NCI-H748 treated with DMSO at 0.1 percent for 48 hours (cell line): ENCODE data around the gene DAGLA.
A peak's percentile ranks its signal among the peaks of the same experiment; 100 is the strongest.
"Not testable (repeated sequence)": the region's sequence is repeated elsewhere in the genome, so short reads cannot be mapped to it uniquely, and the experiment has no call there.

ENCODE experiments used
- DNase-seq: peaks from one replicate; lab custom pipeline; 2025; lab: John Stamatoyannopoulos, UW

Gene DAGLA, protein sequence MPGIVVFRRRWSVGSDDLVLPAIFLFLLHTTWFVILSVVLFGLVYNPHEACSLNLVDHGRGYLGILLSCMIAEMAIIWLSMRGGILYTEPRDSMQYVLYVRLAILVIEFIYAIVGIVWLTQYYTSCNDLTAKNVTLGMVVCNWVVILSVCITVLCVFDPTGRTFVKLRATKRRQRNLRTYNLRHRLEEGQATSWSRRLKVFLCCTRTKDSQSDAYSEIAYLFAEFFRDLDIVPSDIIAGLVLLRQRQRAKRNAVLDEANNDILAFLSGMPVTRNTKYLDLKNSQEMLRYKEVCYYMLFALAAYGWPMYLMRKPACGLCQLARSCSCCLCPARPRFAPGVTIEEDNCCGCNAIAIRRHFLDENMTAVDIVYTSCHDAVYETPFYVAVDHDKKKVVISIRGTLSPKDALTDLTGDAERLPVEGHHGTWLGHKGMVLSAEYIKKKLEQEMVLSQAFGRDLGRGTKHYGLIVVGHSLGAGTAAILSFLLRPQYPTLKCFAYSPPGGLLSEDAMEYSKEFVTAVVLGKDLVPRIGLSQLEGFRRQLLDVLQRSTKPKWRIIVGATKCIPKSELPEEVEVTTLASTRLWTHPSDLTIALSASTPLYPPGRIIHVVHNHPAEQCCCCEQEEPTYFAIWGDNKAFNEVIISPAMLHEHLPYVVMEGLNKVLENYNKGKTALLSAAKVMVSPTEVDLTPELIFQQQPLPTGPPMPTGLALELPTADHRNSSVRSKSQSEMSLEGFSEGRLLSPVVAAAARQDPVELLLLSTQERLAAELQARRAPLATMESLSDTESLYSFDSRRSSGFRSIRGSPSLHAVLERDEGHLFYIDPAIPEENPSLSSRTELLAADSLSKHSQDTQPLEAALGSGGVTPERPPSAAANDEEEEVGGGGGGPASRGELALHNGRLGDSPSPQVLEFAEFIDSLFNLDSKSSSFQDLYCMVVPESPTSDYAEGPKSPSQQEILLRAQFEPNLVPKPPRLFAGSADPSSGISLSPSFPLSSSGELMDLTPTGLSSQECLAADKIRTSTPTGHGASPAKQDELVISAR

DNA sequence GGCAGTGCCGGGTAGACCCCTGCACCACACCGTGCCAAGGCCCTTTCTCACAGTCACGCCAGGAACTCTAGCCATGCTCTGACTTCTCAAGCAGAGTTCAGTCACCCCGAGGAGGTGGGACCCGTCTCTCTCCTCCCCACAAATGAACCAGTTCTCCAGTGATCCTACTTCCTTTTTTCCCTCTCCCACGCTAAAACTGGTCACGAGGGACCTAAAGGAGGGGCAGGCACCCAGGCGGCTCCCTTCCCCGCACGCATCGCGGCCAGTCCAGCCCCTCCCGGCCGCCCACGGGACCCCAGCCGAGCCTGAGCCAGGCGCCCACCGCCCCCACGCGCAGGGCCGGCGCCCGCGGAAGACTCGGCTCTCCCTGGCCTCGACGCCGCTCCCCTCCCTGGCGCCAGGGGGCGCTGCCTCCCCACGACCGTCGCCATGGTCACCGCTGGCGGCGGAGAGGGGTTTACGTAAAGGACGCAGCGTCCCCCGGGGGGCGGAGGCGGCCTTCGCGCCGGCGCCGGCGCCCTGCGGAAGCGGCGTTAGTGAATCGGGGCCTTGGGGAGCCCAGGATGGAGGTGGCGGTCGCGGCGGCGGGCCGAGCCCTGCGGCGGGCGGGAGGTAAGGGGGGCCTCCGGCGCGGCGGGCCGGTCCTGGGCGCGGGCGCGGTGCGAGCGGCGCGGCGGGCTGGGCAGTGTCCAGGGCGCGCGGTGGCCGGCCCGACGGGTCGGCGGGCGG is at the start of gene DAGLA:
DAGLA (plus strand) TSS at position 499 of the 729 bp plus-strand sequence. CDS start 39,765 bp downstream, outside the sequence.
- peak; percentile 52 for DNase-seq

DNA sequence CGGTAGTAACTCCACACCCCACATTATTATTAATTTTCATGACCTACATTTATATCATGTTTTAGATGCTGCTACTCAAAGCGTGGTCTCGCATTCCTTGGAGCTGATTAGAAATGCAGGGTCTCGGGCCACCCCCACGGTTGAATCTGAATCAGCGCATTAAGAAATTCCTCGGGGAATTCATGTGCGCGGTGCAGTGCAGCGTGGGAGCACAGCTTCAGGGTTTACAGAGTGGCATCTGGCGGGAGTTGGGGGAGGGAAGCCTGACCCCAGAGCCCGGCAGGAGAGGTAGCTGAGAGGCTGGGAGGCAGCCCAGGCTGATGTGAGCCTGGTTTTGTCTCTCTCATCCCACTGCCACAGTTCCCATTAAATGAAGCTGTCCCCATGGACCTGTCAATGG is 48.1 kb upstream of the DAGLA start:
- no peak for DNase-seq

DNA sequence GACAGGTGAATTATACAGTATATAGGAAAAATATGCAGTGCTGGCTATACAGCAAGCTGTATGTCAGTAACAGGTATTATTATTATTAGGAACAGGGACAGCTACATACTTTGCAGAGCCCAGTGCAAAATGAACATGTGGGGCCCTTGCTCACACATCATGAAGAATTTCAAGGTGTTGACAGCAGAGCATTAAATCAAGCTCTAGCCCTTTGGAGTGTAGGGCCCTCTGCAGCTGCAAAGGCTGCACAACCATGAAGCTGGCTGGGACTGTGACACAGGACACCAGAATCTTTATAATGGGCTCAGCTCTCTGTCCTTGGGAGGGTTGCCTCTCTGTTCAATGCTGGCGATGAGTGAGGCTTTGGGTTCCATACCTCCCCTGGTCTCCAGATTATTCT is 44.9 kb upstream of the DAGLA start:
- no peak for DNase-seq

DNA sequence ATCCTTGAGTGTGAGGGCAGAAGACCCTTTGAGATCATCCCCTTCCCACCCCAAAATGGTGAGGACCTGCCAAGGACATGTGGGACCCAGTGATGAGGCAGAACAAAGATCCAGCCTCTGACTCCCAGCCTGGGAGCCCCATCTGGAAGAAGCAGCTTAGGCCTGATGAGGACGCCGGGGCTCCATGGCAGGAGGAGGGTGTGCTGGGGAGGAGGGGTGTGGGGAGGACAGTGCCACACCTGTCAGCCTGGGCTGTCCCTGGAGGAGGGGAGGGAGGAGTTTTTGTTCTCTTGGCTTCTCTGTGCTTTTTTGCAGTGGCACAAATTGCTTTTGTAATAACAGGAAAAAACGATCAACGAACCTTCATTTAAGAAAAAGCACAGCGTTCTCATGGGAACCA is 44.4 kb upstream of the DAGLA start:
- no peak for DNase-seq

DNA sequence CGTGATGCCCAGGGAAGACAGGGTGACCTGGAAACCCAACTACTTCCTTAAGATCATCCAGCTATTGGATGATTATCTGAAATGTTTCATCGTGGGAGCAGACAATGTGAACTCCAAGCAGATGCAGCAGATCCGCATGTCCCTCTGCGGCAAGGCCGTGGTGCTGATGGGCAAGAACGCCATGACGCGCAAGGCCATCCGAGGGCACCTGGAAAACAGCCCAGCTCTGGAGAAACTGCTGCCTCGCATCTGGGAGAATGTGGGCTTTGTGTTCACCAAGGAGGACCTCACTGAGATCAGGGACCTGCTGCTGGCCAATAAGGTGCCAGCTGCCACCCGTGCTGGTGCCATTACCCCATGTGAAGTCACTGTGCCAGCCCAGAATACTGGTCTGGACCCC is 43.5 kb upstream of the DAGLA start:
- DNase-seq, result no peak

DNA sequence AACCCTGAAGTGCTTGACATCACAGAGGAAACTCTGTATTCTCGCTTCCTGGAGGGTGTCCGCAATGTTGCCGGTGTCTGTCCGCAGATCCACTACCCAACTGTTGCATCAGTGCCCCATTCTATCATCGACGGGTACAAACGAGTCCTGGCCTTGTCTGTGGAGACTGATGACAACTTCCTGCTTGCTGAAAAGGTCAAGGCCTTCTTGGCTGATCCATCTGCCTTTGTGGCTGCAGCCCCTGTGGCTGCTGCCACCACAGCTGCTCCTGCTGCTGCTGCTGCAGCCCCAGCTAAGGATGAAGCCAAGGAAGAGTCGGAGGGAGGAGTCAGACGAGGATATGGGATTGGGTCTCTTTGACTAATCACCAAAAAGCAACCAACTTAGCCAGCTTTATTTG is 42.9 kb upstream of the DAGLA start:
- DNase-seq, result no peak

DNA sequence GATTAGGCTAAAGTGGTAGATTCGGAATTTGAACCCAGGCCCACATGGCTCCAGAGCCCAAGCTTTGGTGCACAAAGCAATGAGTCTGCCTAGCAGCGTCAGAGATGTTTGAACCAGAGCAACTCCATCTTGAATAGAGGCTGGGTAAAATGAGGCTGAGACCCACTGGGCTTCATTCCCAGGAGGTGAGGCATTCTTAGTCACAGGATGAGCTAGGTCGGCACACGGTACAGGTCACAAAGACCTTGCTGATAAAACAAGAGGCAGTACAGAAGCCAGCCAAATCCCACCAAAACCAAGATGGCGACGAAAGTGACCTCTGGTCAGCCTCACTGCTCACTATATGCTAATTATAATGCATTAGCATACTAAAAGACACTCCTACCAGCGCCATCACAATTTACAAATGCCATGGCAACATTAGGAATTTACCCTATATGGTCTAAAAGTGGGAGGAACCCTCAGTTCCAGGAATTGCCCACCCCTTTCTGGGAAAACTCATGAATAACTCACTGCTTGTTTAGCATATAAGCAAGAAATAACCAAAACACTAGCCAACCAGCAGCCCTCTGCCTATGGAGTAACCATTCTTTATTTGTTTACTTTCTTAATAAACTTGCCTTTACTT is 40.3 kb upstream of the DAGLA start:
- no peak for DNase-seq

DNA sequence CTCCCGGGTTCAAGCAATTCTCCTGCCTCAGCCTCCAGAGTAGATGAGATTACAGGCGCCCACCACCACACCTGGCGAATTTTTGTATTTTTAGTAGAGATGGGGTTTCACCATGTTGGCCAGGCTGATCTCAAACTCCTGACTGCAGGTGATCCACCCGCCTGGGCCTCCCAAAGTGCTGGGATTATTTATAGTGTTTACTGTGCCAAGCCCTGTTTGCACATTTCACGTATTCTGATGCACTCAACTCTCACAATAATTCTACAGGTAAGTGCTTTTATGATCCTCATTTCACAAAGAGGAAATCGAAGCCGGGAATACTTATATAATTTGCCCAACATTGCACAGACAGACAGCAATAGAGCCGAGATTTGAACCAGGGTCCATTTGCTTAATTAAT is 38.0 kb upstream of the DAGLA start:
- no peak for DNase-seq

DNA sequence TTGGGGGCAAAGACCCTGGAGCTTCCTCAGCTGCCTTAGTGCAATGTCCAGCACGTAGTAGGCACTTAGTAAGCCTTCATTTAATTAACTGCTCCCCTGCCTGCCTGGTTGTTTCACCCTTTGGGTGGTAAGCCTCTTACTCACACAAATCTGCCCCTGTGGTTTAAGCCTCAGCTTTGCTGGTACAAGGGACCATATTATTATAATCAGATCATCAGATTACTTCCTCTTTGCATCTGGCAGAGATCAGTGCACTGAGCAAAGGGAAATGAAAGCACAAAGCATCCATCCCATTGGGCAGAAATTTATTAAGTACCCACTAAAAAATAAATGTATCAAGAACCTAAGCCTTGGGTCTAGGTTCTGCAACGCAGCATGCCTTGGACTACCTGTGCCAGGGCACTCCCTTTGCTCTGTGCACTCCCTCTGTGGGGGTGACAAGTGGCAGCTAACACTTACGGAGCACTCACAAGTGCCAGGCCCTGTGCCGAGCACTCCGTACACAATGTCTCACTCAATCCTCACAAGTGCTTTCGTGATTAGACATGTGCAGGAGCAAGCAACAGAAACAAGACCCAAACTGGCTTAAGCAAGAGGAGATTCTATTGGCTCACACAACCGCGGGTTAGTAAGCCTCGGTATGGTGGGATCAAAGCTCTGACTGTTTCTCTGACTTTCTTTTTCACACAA is 34.9 kb upstream of the DAGLA start:
- no peak for DNase-seq

DNA sequence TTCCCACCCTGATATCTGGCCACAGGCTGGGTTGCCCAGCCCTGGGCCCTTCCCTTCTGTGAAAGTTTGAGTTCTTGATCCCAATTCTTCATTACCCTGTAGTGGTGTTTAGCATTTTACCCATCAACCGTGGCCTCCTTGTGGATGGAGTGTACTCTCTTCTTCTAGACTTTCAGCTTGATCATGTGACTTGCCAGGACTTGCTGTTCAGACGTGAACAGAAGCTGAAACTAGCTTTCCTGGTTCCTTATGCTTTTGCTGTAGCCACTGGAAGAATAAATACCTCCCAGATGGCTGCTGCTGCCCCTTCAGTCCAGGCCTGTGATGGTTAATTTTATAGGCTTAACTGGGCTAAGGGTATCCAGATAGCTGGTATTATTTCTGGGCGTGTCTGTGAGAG is 32.7 kb upstream of the DAGLA start:
- no peak for DNase-seq

DNA sequence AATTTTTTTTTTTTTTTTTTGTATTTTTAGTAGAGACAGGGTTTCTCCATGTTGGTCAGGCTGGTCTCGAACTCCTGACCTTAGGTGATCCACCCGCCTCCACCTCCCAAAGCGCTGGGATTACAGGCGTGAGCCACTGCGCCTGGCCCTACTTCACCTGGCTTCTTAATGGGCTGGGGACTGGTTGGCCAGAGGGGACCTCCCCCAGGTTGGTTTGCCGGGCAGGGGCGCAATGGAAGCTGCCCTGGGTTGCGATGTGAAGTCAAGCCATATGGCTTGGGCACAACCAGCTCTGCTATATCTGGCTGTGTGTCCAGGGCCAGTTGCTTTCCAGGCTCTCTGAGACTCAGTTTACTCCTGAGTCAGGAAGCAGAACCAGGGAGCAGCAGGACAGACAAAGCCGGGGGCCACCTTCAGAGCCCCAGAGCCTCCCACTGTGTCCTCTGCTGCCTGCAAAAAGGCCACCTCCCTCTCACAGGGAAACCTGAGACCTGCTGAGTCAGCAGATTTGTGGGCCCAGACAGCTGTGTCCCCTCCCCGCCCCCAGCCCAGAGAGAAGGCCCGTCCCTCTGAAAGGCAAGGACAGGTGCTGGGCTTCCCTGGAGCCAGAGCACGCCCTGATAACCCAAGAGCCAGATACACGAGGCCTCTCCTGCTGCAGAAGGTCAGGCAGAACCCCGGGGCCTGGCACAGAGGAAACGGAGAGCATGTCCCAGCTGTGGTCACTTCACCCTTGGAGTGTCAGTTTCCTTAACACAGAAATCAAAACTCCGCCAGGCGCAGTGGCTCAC is 29.2 kb upstream of the DAGLA start:
- DNase-seq, result no peak

DNA sequence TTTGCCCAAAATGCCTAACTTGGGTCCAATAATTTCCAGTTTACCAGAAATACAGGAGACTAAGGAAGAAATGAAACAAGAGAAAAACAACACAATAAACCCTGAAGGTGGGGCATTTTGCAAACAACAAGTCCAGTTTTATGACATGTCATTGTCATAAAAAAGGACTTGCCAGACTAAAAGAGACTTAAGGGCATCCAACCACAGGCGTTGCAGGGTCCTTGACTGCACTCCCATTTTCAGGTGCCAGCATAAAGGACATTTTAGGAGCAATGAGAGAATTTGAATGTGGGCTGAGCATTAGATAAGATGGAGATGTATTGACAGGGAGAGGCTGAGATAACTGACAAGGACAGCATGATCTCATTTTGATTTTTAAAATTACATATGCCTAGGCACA is 28.1 kb upstream of the DAGLA start:
- no peak for DNase-seq

DNA sequence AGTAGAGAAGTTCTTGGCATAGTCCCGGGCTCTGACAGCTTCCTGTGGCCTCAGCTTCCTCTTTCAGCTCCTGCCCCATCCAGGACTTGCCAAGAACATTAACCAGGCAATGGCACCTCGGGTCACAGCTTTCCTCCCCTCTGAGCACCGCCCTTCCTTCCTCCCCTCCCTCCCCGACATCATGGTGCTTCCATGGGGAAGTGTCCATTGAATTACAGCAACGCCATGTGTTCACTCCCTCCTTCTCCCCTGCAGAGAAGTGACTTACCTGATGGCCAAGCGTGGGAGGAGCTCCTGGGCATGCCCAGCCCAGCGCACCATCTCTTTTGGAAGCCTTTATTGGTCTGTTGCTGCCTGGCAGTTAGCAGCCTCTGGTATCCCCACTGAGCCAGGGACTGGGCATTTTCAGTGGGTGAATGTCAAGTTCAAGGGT is 25.8 kb upstream of the DAGLA start:
- DNase-seq, result no peak

DNA sequence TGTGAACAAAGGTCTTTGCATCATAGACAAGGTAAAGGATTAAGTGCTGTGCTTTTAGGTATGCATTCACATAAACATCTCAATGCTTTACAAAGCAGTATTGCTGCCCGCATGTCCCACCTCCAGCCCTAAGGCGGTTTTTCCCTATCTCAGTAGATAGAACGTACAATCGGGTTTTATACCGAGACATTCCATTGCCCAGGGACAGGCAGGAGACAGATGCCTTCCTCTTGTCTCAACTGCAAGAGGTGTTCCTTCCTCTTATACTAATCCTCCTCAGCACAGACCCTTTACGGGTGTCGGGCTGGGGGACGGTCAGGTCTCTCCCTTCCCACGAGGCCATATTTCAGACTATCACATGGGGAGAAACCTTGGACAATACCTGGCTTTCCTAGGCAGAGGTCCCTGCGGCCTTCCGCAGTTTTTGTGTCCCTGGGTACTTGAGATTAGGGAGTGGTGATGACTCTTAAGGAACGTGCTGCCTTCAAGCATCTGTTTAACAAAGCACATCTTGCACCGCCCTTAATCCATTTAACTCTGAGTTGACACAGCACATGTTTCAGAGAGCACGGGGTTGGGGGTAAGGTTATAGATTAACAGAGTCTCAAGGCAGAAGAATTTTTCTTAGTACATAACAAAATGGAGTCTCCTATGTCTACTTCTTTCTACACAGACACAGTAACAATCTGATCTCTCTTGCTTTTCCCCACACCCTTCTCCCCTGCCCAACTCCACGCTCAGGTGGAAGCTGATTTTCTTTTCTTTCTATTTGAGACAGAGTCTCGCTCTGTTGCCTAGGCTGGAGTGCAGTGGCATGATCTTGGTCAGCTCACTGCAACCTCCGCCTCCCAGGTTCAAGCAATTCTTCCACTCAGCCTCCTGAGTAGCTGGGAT is 24.7 kb upstream of the DAGLA start:
- not testable (repeated sequence) for DNase-seq

DNA sequence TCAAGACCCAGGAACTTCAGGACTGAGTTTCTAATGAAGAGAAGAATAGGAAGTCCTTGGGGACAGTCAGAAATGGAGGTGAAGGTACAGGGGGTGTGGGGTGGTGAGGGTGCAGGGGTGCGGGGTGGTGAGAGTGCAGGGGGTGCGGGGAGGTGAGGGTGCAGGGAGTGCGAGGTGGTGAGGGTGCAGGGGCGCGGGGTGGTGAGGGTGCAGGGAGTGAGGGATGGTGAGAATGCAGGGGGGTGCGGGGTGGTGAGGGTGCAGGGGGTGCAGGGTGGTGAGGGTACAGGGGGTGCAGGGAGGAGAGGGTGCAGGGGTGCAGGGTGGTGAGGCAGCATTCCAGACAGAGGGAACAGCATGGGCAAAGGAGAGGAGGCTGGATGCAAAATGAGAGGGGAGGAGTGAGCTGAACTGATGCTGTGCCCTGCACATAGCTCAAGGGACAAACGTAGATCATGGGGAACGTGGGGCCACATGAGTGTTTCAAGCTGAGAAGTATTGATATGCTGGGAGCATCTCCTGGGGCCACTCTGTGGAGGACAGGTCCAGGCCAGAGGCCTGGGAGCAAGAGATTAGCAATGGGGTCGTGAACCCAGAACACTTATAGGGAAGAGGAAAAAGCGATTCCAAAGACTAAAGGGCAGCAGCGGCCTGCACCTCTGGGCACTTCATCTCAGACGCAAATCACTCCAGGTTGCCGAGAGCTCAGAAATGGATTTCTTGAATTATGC is 23.7 kb upstream of the DAGLA start:
- no peak for DNase-seq

DNA sequence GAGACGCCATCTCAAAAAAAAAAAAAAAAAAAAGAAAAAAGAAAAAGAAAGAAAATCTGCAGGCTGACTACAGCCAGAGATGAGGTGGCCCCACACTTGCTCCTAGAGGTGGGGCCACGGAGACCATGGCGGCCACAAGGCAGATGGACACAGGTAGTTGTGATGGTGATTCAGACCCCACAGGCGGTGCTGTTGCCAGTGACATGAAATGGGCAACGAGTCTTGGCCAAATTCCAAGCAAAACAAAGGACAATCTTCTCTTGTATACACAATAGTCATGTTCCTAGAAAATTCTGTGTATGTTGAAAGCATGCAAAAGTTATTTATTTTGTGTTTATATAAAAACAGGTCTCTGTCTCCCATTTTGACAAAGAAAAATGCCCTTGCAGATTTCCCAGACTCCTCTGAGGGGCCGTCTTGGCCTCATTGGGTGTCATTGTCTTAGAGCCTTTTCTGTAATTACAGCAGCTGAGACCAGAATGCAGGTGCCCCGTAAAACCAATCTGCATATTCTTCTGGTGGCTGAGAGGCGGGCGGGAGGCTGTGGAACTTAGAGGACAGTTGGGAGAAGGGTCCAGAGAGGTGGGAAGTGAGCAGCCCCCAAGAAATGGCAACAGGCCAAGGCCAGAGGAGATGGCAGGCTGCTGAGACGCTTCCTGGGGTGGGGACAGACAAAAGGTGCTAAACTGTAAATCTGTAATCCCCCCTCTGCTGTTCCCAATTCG is 22.5 kb upstream of the DAGLA start:
- DNase-seq, result peak; percentile 64

DNA sequence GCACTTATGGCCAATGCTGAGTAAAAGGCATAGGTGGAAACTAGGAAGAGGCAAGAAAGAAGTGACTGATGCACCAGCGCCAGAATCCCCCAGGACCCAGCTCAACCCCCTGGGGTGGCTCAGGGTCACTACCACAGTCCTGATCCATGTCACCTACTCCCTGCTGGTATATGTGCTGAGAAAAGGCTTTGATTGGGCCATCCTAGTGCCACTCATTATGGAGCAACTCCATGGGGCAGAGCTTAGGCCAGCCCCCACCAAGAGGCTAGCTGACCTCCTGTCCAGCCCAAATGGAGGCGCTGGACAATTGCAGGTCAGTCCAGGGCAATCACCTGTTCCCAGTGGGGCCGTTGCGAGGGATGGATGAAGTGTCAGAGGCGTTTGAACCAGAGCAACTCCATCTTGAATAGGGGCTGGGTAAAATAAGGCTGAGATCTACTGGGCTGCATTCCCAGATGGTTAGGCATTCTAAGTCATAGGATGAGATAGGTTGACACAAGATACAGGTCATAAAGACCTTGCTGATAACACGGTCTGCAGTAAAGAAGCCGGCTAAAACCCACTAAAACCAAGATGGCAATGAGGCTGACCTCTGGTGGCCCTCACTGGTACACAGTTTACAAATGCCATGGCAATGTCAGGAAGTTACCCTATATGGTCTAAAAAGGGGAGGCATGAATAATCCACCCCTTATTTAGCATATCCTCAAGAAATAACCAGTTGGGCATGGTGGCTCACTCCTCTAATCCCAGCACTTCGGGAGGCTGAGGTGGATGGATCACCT is 20.6 kb upstream of the DAGLA start:
- DNase-seq, result no peak
